Activated CD4-positive, alpha-beta T cell treated with anti-CD3 and anti-CD28 coated beads, Interleukin-2, amount 10 ng/mL, durations not matched to agents 24 days and 14 days (primary cell): ENCODE measurements around the gene ATP1A3. TPM values are rescaled to one million over a fixed set of nuclear protein-coding genes. Genes with fewer than 3 reads are reported as not detected.
"Not testable (repeated sequence)": the region's sequence is repeated elsewhere in the genome, so short reads cannot be mapped to it uniquely, and the experiment has no call there.

Experiments used
- DNase-seq: peaks from one replicate; pipeline ENCODE4 v3.0.0; 2022
- H3K27ac Mint-ChIP-seq: one replicate; pipeline ENCODE4 v1.8.0; 2022; ENCODE audit warnings: mild to moderate bottlenecking, mixed read lengths
- H3K27me3 Mint-ChIP-seq: one replicate; pipeline ENCODE4 v1.8.0; 2022; ENCODE audit warnings: mixed read lengths
- H3K36me3 Mint-ChIP-seq: one replicate; pipeline ENCODE4 v1.8.0; 2022; ENCODE audit warnings: low read depth, mild to moderate bottlenecking, mixed read lengths
- H3K4me1 Mint-ChIP-seq: one replicate; pipeline ENCODE4 v1.8.0; 2021; ENCODE audit warnings: mixed read lengths
- H3K4me3 Mint-ChIP-seq: one replicate; pipeline ENCODE4 v1.8.0; 2022; ENCODE audit warnings: mild to moderate bottlenecking, moderate library complexity, mixed read lengths
- H3K9me3 Mint-ChIP-seq: one replicate; pipeline ENCODE4 v1.8.0; 2021; ENCODE audit warnings: mixed read lengths
- intact Hi-C: fragments of 100-400 bp; cut with micrococcal nuclease; formaldehyde crosslinking; loops from one replicate; pipeline ENCODE4 v1.15.1; 2023
- total RNA-seq: library from RNA; stranded (reverse); gene quantifications from 2 replicates; pipeline ENCODE4 v1.2.3, GENCODE V29; 2022

The ATP1A3 gene
- total RNA-seq, 1 donor from 2014 or later = 0.68 TPM

DNA sequence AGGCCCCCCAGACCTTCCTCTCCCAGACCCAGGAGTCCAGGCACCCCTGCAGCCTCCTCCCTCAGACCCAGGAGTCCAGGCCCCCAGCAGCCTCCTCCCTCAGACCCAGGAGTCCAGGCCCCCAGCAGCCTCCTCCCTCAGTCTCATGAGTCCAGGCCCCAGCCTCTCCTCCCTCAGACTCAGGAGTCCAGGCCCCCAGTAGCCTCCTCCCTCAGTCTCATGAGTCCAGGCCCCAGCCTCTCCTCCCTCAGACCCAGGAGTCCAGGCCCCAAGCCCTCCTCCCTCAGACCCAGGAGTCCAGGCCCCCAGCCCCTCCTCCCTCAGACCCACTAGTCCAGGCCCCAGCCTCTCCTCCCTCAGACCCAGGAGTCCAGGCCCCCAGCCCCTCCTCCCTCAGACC lies 54.8 kb downstream of the ATP1A3 start:
- H3K36me3 Mint-ChIP-seq, H3K27ac Mint-ChIP-seq: not testable (repeated sequence)

DNA sequence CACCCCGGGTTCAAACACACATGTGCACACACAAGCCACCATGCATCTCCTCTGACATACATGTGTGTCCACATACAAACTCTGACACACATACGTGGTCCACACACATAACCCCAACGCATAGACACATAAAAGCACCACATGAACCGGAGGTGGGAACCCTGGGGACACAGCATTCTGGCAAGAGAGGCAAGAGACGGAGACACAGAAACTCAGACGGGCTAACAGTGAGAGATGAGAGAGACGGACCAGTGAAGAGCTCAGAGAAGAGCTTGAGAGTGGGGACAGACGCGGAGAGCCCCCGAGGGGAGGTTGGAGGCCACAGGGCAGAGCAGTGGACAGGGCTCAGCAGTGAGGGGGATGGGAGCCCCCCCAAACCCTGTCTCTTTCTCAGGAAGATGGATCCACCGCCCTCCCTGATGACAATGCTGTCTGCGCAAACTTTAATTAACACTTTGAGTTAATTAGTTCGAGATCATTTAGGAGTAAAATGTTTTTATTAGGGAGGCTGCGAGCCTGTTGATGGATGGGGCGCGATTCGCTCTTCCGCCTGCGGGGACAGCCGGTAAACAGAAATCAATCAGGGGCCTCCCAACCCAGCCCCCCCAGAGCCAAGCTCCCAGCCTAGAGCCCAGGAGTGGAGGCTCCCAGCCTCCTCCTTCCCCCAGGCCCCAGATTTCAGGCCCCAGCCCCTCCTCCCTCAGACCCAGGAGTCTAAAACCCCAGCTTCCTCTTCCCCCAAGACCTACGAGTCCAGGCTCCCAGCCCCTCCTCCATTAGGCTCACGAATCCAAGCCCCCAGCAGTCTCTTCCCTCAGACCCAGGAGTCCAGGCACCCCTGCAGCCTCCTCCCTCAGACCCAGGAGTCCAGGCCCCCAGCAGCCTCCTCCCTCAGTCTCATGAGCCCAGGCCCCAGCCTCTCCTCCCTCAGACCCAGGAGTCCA lies 56.2 kb downstream of the ATP1A3 start:
- DNase-seq = no peak
- H3K36me3 Mint-ChIP-seq = no peaks in the 10 kb centered on the region
- no peaks in the 10 kb centered on the region for H3K9me3 Mint-ChIP-seq
- peak overlapping the region; percentile 22 for H3K27ac Mint-ChIP-seq
- intact Hi-C loops = no loop called here
- peak overlapping the region; percentile 13 for H3K4me3 Mint-ChIP-seq
- H3K4me1 Mint-ChIP-seq = peaks cover 40% of the 10 kb centered on the region
- H3K27me3 Mint-ChIP-seq = peaks cover 26% of the 10 kb centered on the region

More for the DNA sequence above, 54.8 kb downstream of the ATP1A3 start:
- H3K9me3 Mint-ChIP-seq, DNase-seq, intact Hi-C loops, H3K4me3 Mint-ChIP-seq: not testable (repeated sequence)
- H3K4me1 Mint-ChIP-seq = peaks cover 34% of the 10 kb centered on the region
- H3K27me3 Mint-ChIP-seq = peaks cover 22% of the 10 kb centered on the region

DNA sequence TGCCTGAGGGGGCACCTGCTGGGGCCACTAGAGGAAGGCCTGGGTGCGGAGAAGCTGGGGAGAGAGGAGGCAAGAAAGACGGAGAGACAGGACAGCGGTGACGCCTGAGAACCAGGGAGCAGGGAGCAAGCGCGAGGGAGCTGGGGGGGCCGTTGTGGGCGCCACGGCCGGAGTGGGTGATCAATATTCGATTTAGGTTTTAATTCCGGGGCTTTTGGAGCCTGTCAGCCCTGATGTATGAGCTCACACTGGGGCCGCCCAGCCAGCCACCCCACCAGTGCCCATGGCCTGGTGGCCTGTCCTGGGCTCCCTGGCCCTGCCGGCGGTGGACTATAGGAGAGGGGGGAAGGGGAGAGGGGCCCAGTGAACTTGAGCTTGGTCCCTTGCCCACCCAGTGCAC lies 57.1 kb downstream of the ATP1A3 start:
- Mint-ChIP-seq H3K4me1 (peaks cover 41% of the 10 kb centered on the region), H3K36me3 (no peaks in the 10 kb centered on the region), H3K27me3 (peaks cover 28% of the 10 kb centered on the region), H3K27ac (peak overlapping the region; percentile 68), H3K4me3 (peak overlapping the region; percentile 24), H3K9me3 (no peaks in the 10 kb centered on the region)
- intact Hi-C loops = no loop called here
- DNase-seq = no peak

DNA sequence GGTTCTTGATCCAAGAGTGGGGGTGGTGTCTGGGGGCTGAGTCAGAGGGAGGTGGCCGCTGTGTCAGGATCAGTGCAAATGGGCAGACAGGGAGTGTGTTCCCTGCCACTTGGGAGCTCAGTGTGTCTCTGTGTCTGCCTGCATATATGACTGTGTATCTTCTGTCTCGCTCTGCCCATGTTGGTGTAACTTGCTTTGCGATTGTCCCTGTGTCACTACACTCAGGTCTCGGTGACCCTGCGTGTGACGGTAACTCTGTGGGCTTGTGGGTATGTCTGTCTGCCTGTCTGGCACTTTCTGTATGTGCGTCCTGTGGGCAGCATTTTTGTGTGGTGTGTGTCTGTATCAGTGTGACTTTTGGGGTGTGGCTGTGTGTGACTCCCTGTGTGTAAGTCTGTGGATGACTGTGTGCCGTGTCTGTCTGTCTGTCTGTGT lies 57.6 kb downstream of the ATP1A3 start:
- peaks cover 37% of the 10 kb centered on the region for H3K4me1 Mint-ChIP-seq
- peak overlapping the region; percentile 68 for H3K27ac Mint-ChIP-seq

DNA sequence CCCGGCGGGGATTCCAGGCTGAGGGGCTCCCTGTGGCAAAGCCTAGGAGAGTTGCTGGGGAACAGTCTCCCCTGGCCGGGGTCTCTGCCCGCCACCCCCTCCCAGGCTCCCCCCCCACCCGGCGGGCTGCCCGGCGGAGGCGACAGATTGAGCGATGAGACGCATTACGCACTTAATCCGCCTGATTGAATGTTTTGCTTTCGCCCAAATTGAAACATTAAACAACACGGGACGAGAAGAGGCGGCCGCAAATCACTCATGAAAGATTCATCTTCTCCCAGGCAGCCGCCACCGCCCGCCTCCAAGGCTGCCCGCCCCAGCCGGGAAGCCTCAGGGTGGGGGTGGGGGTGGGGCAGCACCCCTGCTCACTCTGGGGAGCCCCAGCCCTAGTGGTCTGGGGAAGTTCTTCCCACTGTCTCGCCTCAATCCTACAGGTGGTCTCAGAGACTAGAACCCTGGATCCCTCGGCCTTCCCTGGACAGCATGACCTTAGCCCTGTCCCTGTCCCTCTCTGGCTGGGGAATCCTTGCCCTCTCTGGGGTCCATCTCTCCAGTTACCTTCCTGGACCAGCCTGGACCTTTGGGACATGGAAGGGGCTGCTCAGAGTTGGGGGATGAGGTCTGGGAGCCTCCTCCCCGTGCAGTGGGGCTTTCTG lies 58.1 kb downstream of the ATP1A3 start:
- no peak overlapping the region for H3K27ac Mint-ChIP-seq
- DNase-seq = no peak
- H3K27me3 Mint-ChIP-seq = peaks cover 21% of the 10 kb centered on the region
- H3K36me3 Mint-ChIP-seq = no peaks in the 10 kb centered on the region
- no peaks in the 10 kb centered on the region for H3K9me3 Mint-ChIP-seq
- intact Hi-C loops = loop anchor here (1.0 kb wide), 1 partner anchor 63 kb away; no protein-coding TSS in a partner anchor
- H3K4me3 Mint-ChIP-seq = peak overlapping the region; percentile 24
- H3K4me1 Mint-ChIP-seq = peaks cover 33% of the 10 kb centered on the region

More for the DNA sequence above, 57.6 kb downstream of the ATP1A3 start:
- H3K27me3 Mint-ChIP-seq = peaks cover 25% of the 10 kb centered on the region
- no peak for DNase-seq
- intact Hi-C loops = no loop called here
- H3K9me3 Mint-ChIP-seq = no peaks in the 10 kb centered on the region
- no peaks in the 10 kb centered on the region for H3K36me3 Mint-ChIP-seq
- peak overlapping the region; percentile 24 for H3K4me3 Mint-ChIP-seq

DNA sequence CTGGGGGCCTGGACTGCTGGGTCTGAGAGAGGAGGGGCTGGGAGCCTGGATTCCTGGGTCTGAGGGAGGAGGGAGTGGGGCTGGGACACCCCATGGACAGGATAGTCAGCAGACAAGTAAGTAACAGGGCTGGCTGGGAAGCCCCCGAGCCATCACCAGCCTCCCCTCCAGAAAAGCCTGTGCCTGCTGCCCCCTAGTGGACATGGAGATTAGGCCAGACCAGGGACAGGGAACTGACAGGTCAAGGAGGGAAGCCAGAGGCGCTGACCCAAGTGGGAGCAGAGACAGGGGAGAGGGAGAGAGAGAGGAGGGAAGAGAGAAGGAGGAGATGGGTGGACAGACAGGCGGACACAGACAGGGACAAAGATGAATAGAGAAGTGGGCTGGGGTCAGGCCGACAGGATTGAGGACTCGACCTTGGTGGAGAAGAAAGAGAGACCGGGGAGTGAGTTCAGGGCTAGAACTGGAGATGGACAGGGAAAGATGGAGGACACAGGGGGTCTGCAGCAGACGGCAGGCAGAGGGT lies 59.1 kb downstream of the ATP1A3 start:
- Mint-ChIP-seq H3K4me3 (peak overlapping the region; percentile 12), H3K36me3 (no peaks in the 10 kb centered on the region), H3K9me3 (no peaks in the 10 kb centered on the region), H3K4me1 (peaks cover 40% of the 10 kb centered on the region), H3K27me3 (peaks cover 22% of the 10 kb centered on the region), H3K27ac (peak overlapping the region; percentile 70)
- intact Hi-C loops = loop anchor here (1.0 kb wide), 1 partner anchor 62 kb away; no protein-coding TSS in a partner anchor
- peak; percentile 94 for DNase-seq

DNA sequence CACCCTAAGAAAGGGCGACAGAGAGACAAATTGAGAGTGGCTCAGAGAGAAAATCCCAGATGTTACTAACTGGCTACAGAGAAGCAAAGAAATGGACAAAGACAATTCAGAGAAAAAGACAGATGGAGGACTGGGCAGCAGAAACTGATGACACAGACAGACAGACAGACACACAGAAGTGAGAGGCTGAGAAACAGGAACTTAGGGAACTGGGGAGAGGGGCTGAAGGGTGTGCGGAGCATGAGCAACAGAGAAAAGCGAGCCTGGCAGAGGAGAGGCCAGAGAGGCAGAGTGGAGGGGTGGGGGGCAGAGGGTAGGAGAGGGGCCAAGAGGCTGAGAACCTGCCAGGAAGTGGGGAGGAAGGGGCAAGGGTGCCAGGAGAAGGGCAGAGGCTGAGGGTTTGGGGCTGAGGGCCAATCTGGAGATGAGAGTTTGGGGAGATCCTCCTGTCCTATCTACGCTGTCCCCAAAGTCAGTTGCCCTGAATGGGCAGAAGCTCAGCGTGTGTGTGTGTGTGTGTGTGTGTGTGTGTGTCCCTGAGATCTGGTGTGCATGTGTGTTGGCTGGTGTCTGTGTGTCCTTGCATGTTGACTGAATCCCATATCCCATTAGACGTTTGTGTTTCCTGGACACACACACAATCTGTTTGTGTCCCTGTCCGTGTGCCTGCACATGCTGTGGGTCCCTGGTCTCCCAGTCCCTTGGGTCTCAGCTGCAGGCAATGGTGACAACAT lies 60.2 kb downstream of the ATP1A3 start:
- DNase-seq = no peak
- H3K36me3 Mint-ChIP-seq = no peaks in the 10 kb centered on the region
- intact Hi-C loops = no loop called here
- peak overlapping the region; percentile 52 for H3K27ac Mint-ChIP-seq
- H3K4me3 Mint-ChIP-seq = no peak overlapping the region
- H3K9me3 Mint-ChIP-seq = no peaks in the 10 kb centered on the region
- peaks cover 22% of the 10 kb centered on the region for H3K27me3 Mint-ChIP-seq
- peaks cover 47% of the 10 kb centered on the region for H3K4me1 Mint-ChIP-seq

DNA sequence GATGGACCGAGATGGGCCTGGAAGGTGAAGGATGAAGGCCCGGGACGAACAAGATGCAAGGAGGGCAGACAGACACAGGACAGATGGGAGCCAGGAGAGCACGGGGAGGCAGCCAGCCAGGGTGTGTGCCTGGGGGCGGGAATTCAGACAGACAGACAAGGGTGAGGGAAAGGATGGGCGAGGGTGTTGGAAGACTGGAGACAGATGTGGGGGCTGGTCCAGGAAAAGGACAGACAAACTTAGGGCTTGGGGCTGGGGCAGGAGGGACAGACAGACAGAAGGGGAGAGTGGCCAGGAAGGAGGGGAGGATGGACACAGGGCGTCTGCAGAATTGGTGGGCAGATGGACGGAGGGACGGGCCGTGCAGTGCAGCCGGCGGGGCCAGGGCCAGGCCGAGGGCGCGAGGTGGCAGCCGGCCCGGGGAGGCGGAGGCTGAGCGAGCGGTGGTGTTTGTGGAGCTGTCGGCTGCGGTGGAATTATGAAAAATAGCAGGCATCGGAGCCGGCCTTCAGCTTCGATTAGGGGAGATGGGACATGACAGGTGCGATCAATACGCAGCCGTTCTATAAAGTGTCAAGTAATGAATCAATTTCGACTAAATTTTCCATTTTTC lies 61.2 kb downstream of the ATP1A3 start:
- no peaks in the 10 kb centered on the region for H3K9me3 Mint-ChIP-seq
- no peaks in the 10 kb centered on the region for H3K36me3 Mint-ChIP-seq
- H3K27ac Mint-ChIP-seq = no peak overlapping the region
- no peak for DNase-seq
- peaks cover 22% of the 10 kb centered on the region for H3K27me3 Mint-ChIP-seq
- H3K4me1 Mint-ChIP-seq = peaks cover 48% of the 10 kb centered on the region
- intact Hi-C loops = no loop called here
- H3K4me3 Mint-ChIP-seq = no peak overlapping the region

DNA sequence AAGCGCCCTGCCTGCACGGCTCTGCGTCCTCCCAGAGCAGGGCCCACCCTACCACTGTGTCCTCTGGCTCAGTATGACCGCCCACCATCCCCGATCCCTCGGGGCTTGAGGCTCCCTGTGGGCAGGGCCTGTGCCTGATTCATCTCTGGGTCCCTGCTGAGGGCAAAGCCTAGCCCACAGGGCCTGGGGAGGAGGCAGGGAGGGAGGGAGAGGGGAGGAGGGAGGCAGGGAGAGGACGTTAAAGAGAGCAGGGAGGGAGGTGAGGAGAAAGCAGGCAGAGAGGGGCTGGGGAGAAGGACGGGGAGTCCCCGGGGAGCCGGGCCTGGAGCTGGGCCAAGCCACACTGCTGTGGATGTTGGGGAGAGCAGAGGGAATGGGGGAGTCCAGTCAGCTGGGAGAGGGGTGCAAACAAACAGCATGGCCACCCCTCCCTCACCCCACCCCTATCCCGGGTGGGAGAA lies 61.7 kb downstream of the ATP1A3 start:
- Mint-ChIP-seq H3K4me1 (peaks cover 46% of the 10 kb centered on the region), H3K36me3 (no peaks in the 10 kb centered on the region), H3K4me3 (no peak overlapping the region), H3K27ac (no peak overlapping the region), H3K9me3 (no peaks in the 10 kb centered on the region), H3K27me3 (peaks cover 22% of the 10 kb centered on the region)
- intact Hi-C loops = no loop called here
- no peak for DNase-seq

DNA sequence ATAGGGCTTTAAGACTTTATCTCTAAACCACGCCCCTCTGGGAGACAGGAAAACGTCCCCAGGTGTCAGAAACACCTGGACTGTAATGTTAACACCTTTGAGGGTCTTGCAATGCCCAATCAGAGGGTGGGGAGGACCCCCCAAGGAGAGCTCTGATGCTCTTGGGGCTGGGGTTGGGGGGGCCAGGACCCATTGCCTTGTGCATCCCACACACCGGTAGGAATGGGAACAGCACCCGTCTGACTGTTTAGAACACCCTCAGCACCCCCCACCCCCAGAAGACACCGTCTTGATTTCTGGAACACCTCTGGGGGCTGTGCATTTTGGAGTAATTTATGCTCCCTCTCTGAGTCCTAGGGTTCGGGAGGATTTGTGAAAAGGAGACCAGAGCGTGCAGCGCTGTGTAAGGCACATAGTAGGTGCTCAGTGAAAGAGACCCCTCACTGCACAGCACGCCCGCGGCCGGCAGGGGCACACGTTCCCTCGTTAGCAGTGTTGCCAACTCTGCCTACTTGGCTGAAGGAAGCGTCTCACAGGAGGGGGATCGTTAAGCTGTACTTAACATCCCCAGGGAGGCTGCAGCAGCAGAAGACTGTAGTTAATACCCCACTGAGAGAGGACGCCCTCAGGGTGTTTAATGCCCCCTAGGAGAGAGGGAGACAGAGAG lies 63.0 kb downstream of the ATP1A3 start:
- intact Hi-C loops = no loop called here
- Mint-ChIP-seq H3K4me3 (no peak overlapping the region), H3K9me3 (no peaks in the 10 kb centered on the region), H3K4me1 (peaks cover 38% of the 10 kb centered on the region), H3K27ac (no peak overlapping the region), H3K27me3 (peaks cover 16% of the 10 kb centered on the region), H3K36me3 (no peaks in the 10 kb centered on the region)
- DNase-seq = no peak

DNA sequence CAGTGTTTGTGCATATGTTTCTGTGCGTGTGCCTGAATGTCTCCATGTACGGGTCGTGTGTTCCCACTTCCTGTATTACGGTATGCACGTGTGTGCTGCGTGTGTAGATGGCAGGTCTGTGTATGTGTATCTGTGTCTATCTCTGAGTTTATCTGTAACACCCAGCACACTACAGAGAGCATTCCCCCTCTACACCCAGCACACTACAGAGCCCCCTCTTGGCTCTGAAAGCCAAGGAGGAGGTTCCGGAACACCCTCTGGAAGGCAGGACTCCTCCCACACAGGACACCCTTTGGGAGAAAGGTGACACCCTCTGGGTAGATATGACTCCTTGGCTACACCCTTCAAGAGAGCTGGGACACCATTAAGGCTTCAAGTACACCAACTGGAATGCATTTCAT lies 63.7 kb downstream of the ATP1A3 start:
- DNase-seq = no peak
- no peak overlapping the region for H3K27ac Mint-ChIP-seq
- H3K9me3 Mint-ChIP-seq = no peaks in the 10 kb centered on the region
- intact Hi-C loops = no loop called here
- H3K36me3 Mint-ChIP-seq = no peaks in the 10 kb centered on the region
- peaks cover 14% of the 10 kb centered on the region for H3K27me3 Mint-ChIP-seq
- peaks cover 36% of the 10 kb centered on the region for H3K4me1 Mint-ChIP-seq
- H3K4me3 Mint-ChIP-seq = peak overlapping the region; percentile 80

DNA sequence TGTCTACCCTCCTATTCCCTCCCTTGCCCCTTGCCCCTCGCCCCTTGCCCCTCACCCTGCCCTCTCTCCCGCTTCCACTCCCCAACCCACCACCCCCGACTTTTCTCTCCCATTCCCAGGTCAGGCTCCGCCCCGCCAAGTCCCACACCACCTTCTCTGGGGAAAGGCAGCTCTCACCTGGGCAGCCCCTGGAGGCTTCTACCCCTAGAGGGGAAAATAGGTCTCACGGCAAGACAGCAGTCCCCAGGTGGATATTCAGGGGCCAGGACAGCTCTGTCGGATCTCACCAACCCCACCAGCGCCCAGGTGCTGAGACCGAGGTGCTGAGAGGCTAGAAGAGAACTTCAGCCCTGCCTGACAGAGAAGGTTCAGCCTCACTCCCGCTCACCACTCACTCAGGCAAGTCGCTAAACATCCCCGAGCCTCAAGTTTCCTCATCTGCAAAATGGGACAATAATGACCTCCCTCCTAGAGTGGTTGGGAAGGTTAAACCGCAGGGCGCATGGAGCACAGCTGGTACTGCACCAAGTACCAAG lies 64.4 kb downstream of the ATP1A3 start:
- Mint-ChIP-seq H3K36me3 (no peaks in the 10 kb centered on the region), H3K27ac (peak overlapping the region; percentile 84), H3K4me3 (peak overlapping the region; percentile 80), H3K9me3 (no peaks in the 10 kb centered on the region), H3K27me3 (peaks cover 9% of the 10 kb centered on the region), H3K4me1 (peaks cover 29% of the 10 kb centered on the region)
- intact Hi-C loops = loop anchor here (2.0 kb wide), 2 partner anchors 15 to 43 kb away; no protein-coding TSS in a partner anchor
- no peak for DNase-seq
